Measurements from ENCODE around the gene SFRP4. TPM values are rescaled to one million over a fixed set of nuclear protein-coding genes. Genes with fewer than 3 reads are reported as not detected.

The SFRP4 gene
- total and polyA plus RNA-seq, 5 experiments from 2014 or later = not detected

GRCh38 chr7:37920849-37921805, 4.5 kb upstream of the SFRP4 start:
- ATAC-seq (peak; percentile 58 to 65), DNase-seq (peak in 3 of 10 donors; percentile 4 to 31 (median 21))
- peaks cover 33 to 61% (median 47%) of the 10 kb centered on the region in 5 donors for H3K27me3 Mint-ChIP-seq
- POLR2A ChIA-PET = no interaction called here
- peak overlapping the region; percentile 77 to 88 (median 86) for H3K4me3 Mint-ChIP-seq
- H3K9me3 Mint-ChIP-seq = peaks cover 0 to 13% (median 5%) of the 10 kb centered on the region in 9 donors
- peaks cover 9 to 27% (median 22%) of the 10 kb centered on the region in 4 donors for H3K4me1 Mint-ChIP-seq
- H3K36me3 Mint-ChIP-seq = peaks cover 0 to 8% (median 6%) of the 10 kb centered on the region in 3 donors
- H3K27ac Mint-ChIP-seq = peak overlapping the region in 1 of 10 donors; percentile 35

- peaks cover 10 to 35% (median 25%) of the 10 kb centered on the region in 4 donors for H3K4me1 Mint-ChIP-seq
- DNase-seq (peak in 7 of 10 donors; percentile 6 to 55 (median 19)), ATAC-seq (peak; percentile 78 to 80)
- peaks cover 0 to 10% (median 0%) of the 10 kb centered on the region in 9 donors for H3K9me3 Mint-ChIP-seq
- POLR2A ChIA-PET = no interaction called here
- peaks cover 33 to 68% (median 53%) of the 10 kb centered on the region in 5 donors for H3K27me3 Mint-ChIP-seq
- H3K27ac Mint-ChIP-seq = peak within 1 kb of the TSS in 3 of 10 donors; percentile 41 to 78 (median 60)
- H3K4me3 Mint-ChIP-seq = peak within 1 kb of the TSS; percentile 77 to 88 (median 86)
- H3K36me3 Mint-ChIP-seq = peaks cover 0 to 6% (median 4%) of the 10 kb centered on the region in 3 donors
Observed at GRCh38 chr7:37920305-37920848, 3.8 kb upstream of the SFRP4 start, which contains the start of gene EPDR1. TSS of gene EPDR1 (plus strand) at chr7:37920640. CDS start at chr7:37920940, 300 bp downstream.

GRCh38 chr7:37918526-37918925, 1.9 kb upstream of the SFRP4 start:
- DNase-seq = no peak
- POLR2A ChIA-PET = no interaction called here
- Mint-ChIP-seq H3K9me3 (peaks cover 0 to 5% (median 0%) of the 10 kb centered on the region in 9 donors), H3K4me1 (peaks cover 10 to 37% (median 25%) of the 10 kb centered on the region in 4 donors), H3K36me3 (peaks cover 0 to 6% (median 0%) of the 10 kb centered on the region in 3 donors), H3K27me3 (peaks cover 39 to 82% (median 63%) of the 10 kb centered on the region in 5 donors), H3K4me3 (no peak overlapping the region), H3K27ac (no peak overlapping the region)
- ATAC-seq = no peak

GRCh38 chr7:37916017-37916672, 472 bp downstream of the SFRP4 start:
- no peak for DNase-seq
- POLR2A ChIA-PET = no interaction called here

GRCh38 chr7:37915438-37915837, 1.2 kb downstream of the SFRP4 start:
- H3K4me1 Mint-ChIP-seq = peaks cover 9 to 27% (median 19%) of the 10 kb centered on the region in 4 donors
- H3K27ac Mint-ChIP-seq = no peak overlapping the region
- ATAC-seq (no peak), DNase-seq (no peak)
- H3K4me3 Mint-ChIP-seq = peak overlapping the region in 1 of 10 donors; percentile 3
- peaks cover 40 to 74% (median 54%) of the 10 kb centered on the region in 5 donors for H3K27me3 Mint-ChIP-seq
- no peaks in the 10 kb centered on the region for H3K36me3 Mint-ChIP-seq
- H3K9me3 Mint-ChIP-seq = no peaks in the 10 kb centered on the region
- POLR2A ChIA-PET = no interaction called here

More at GRCh38 chr7:37916017-37916672, 472 bp downstream of the SFRP4 start:
- Mint-ChIP-seq H3K36me3 (no peaks in the 10 kb centered on the region), H3K27me3 (peaks cover 37 to 75% (median 56%) of the 10 kb centered on the region in 5 donors), H3K4me1 (peaks cover 9 to 30% (median 21%) of the 10 kb centered on the region in 4 donors), H3K9me3 (no peaks in the 10 kb centered on the region), H3K27ac (no peak overlapping the region), H3K4me3 (peak overlapping the region in 6 of 10 donors; percentile 7 to 64 (median 39))
- no peak for ATAC-seq

GRCh38 chr7:37912756-37913155, 3.9 kb downstream of the SFRP4 start:
- H3K36me3 Mint-ChIP-seq = no peaks in the 10 kb centered on the region
- H3K4me3 Mint-ChIP-seq = no peak overlapping the region
- DNase-seq = no peak
- H3K27me3 Mint-ChIP-seq = peaks cover 24 to 50% (median 36%) of the 10 kb centered on the region in 5 donors
- H3K9me3 Mint-ChIP-seq = no peaks in the 10 kb centered on the region
- POLR2A ChIA-PET = no interaction called here
- ATAC-seq = no peak
- peaks cover 7 to 23% (median 14%) of the 10 kb centered on the region in 4 donors for H3K4me1 Mint-ChIP-seq
- H3K27ac Mint-ChIP-seq = no peak overlapping the region

- Mint-ChIP-seq H3K9me3 (no peaks in the 10 kb centered on the region), H3K27ac (no peak overlapping the region), H3K36me3 (no peaks in the 10 kb centered on the region), H3K4me3 (no peak overlapping the region), H3K4me1 (no peaks in the 10 kb centered on the region), H3K27me3 (peaks cover 0 to 27% (median 12%) of the 10 kb centered on the region in 5 donors)
- POLR2A ChIA-PET = no interaction called here
- ATAC-seq = no peak
- no peak for DNase-seq
Observed at GRCh38 chr7:37908221-37908788, 8.3 kb downstream of the SFRP4 start.

- Mint-ChIP-seq H3K4me1 (peaks cover 0 to 2% (median 0%) of the 10 kb centered on the region in 4 donors), H3K27me3 (peaks cover 0 to 7% (median 6%) of the 10 kb centered on the region in 5 donors), H3K36me3 (no peaks in the 10 kb centered on the region), H3K27ac (no peak overlapping the region), H3K9me3 (no peaks in the 10 kb centered on the region), H3K4me3 (no peak overlapping the region)
- ATAC-seq = no peak
- no peak for DNase-seq
- POLR2A ChIA-PET = no interaction called here
Observed at GRCh38 chr7:37901890-37902524, 14.6 kb downstream of the SFRP4 start.

- Mint-ChIP-seq H3K4me3 (no peak overlapping the region), H3K27ac (no peak overlapping the region), H3K9me3 (no peaks in the 10 kb centered on the region), H3K4me1 (peaks cover 0 to 2% (median 0%) of the 10 kb centered on the region in 4 donors), H3K27me3 (peaks cover 0 to 7% (median 4%) of the 10 kb centered on the region in 5 donors), H3K36me3 (no peaks in the 10 kb centered on the region)
- DNase-seq (no peak), ATAC-seq (no peak)
- POLR2A ChIA-PET = no interaction called here
Observed at GRCh38 chr7:37901236-37901827, 15.3 kb downstream of the SFRP4 start.

- Mint-ChIP-seq H3K4me1 (peaks cover 0 to 2% (median 0%) of the 10 kb centered on the region in 4 donors), H3K36me3 (no peaks in the 10 kb centered on the region), H3K27me3 (peaks cover 0 to 7% (median 3%) of the 10 kb centered on the region in 5 donors), H3K4me3 (no peak overlapping the region), H3K9me3 (no peaks in the 10 kb centered on the region), H3K27ac (no peak overlapping the region)
- POLR2A ChIA-PET = no interaction called here
- no peak for DNase-seq
- ATAC-seq = no peak
Observed at GRCh38 chr7:37899712-37900247, 16.8 kb downstream of the SFRP4 start.

GRCh38 chr7:37894671-37895070, 21.9 kb downstream of the SFRP4 start:
- POLR2A ChIA-PET = no interaction called here
- DNase-seq (no peak), ATAC-seq (no peak)
- Mint-ChIP-seq H3K27me3 (peaks cover 0 to 9% (median 7%) of the 10 kb centered on the region in 5 donors), H3K36me3 (peaks cover 0 to 4% (median 0%) of the 10 kb centered on the region in 3 donors), H3K4me1 (no peaks in the 10 kb centered on the region), H3K9me3 (peaks cover 0 to 6% (median 0%) of the 10 kb centered on the region in 9 donors), H3K27ac (no peak overlapping the region), H3K4me3 (no peak overlapping the region)

Measured in naive thymus-derived CD8-positive, alpha-beta T cell (primary cell).